CD4-positive, alpha-beta T cell (primary cell): ENCODE results near the gene PAGR1. TPM values are rescaled to one million over a fixed set of nuclear protein-coding genes. Genes with fewer than 3 reads are reported as not detected.

Experiments
- total RNA-seq, 174 experiments: library from RNA in 2 of 174; stranded (reverse) in 2 of 174; gene quantifications; one replicate each; pipeline ENCODE4 v1.2.3 and lab custom pipeline; 2021 to 2026

PAGR1 gene
- total RNA-seq, 2 experiments from 2014 or later: 20.3 TPM

Other genes starting within 250 kb of the PAGR1 start
- 10 to 100 TPM; 45.7 to 48.3 TPM for gene SPN, start 152.9 kb upstream of the PAGR1 start, total RNA-seq
- gene QPRT, start 137.0 kb upstream of the PAGR1 start, total RNA-seq: under 1 TPM; 0.19 to 0.45 TPM
- 100 to 1,000 TPM; 250 to 261 TPM for gene C16orf54, start 70.2 kb upstream of the PAGR1 start, total RNA-seq
- not detected for gene ZG16, start 37.9 kb upstream of the PAGR1 start, total RNA-seq
- 100 to 1,000 TPM in 1 of 2 experiments, 10 to 100 TPM in 1; 99.0 to 101 TPM for gene KIF22, start 25.4 kb upstream of the PAGR1 start, total RNA-seq
- 100 to 1,000 TPM; 251 to 253 TPM for gene MAZ, start 9.6 kb upstream of the PAGR1 start, total RNA-seq
- gene PRRT2, start 4.0 kb upstream of the PAGR1 start, total RNA-seq: 1 to 10 TPM; 2.2 to 2.3 TPM
- 100 to 1,000 TPM; 115 to 118 TPM for gene MVP, start 4.3 kb downstream of the PAGR1 start, total RNA-seq
- gene CDIPT, start 47.1 kb downstream of the PAGR1 start, total RNA-seq: 10 to 100 TPM; 25.7 to 27.0 TPM
- gene SEZ6L2, start 83.4 kb downstream of the PAGR1 start, total RNA-seq: not detected
- gene ASPHD1, start 84.3 kb downstream of the PAGR1 start, total RNA-seq: not detected
- 10 to 100 TPM; 40.0 to 43.8 TPM for gene KCTD13, start 110.1 kb downstream of the PAGR1 start, total RNA-seq
- gene TMEM219, start 145.9 kb downstream of the PAGR1 start, total RNA-seq: 10 to 100 TPM; 56.9 to 63.3 TPM
- gene TAOK2, start 157.7 kb downstream of the PAGR1 start, total RNA-seq: 10 to 100 TPM; 13.1 to 14.1 TPM
- 10 to 100 TPM in 1 of 2 experiments, 1 to 10 TPM in 1; 8.5 to 11.8 TPM for gene HIRIP3, start 179.5 kb downstream of the PAGR1 start, total RNA-seq
- 10 to 100 TPM; 54.6 to 57.6 TPM for gene INO80E, start 180.1 kb downstream of the PAGR1 start, total RNA-seq
- gene DOC2A, start 194.9 kb downstream of the PAGR1 start, total RNA-seq: under 1 TPM; 0.14 TPM
- gene C16orf92, start 207.0 kb downstream of the PAGR1 start, total RNA-seq: not detected
- not detected for gene TLCD3B, start 215.1 kb downstream of the PAGR1 start, total RNA-seq
- 100 to 1,000 TPM; 390 to 396 TPM for gene ALDOA, start 249.6 kb downstream of the PAGR1 start, total RNA-seq